ENCODE results near the gene SHISA5. TPM values are rescaled to one million over a fixed set of nuclear protein-coding genes. Genes with fewer than 3 reads are reported as not detected.
A peak's percentile ranks its signal among the peaks of the same experiment; 100 is the strongest.

SHISA5 gene
- total RNA-seq, 2 experiments from 2014 or later: 266 to 271 TPM

DNA sequence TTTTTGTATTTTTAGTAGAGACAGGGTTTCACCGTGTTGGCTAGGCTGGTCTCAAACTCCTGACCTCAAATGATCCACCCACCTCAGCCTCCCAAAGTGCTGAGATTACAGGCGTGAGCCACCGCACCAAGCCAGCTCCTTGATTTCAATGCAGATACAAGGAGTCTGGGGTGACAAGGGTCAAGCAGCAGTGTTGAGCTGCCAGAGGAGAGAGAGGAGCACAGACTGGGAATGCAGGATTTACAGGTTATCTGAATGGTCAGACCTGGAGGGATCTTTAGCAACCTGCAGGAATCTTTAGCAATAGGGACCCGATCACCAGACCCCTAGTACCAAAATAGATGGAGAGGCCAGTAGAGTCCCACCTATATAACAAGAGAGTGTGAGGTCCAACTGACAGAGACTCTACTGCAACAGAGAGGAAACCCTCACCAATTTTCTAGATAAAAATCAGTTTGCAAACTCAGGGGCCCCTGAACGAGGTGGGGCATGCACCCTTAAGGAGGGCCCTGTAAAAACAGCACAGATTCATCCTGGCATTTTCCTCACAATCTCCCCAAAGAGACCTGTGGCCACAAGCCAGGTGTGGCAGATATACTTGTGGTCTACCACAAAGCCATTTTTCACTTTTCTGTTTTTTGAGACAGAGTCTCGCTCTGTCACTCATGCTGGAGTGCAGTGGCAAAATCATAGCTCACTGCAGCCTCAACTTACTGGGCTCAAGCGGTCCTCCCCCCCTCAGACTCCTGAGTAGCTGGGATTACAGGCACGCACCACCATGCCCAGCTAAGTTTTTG lies 10.7 kb upstream of the SHISA5 start:
- POLR2A ChIA-PET: interaction anchor here (0.5 kb wide), 1 partner anchor 320 kb away, joined by 5 read pairs; no protein-coding TSS in a partner anchor
- DNase-seq: peak; percentile 79
- H3K9me3 Mint-ChIP-seq: no peaks in the 10 kb centered on the region
- H3K4me3 Mint-ChIP-seq: peak overlapping the region; percentile 48
- peaks cover 12% of the 10 kb centered on the region for H3K36me3 Mint-ChIP-seq (ENCODE audit: low read depth)
- H3K27me3 Mint-ChIP-seq: peaks cover 3% of the 10 kb centered on the region
- H3K27ac Mint-ChIP-seq: peak overlapping the region; percentile 83
- CTCF ChIA-PET: interaction anchor here (1.0 to 1.5 kb wide), 5 partner anchors 11 to 114 kb away, joined by 3 to 7 read pairs (median 3); partner anchors contain the start of genes PFKFB4 and SHISA5
- peaks cover 77% of the 10 kb centered on the region for H3K4me1 Mint-ChIP-seq

- CTCF ChIA-PET: interaction anchor here (0.7 to 1.8 kb wide), 3 partner anchors 18 to 243 kb away, joined by 3 to 6 read pairs (median 3); no protein-coding TSS in a partner anchor
- Mint-ChIP-seq H3K36me3 (ENCODE audit: low read depth) (peaks cover 8% of the 10 kb centered on the region), H3K4me3 (no peak overlapping the region), H3K27ac (no peak overlapping the region), H3K4me1 (peaks cover 66% of the 10 kb centered on the region), H3K9me3 (no peaks in the 10 kb centered on the region), H3K27me3 (peaks cover 5% of the 10 kb centered on the region)
- no peak for DNase-seq
- POLR2A ChIA-PET: no interaction called here
These were observed 7.6 kb upstream of the SHISA5 start for GRCh38 chr3:48511551-48511950.

DNA sequence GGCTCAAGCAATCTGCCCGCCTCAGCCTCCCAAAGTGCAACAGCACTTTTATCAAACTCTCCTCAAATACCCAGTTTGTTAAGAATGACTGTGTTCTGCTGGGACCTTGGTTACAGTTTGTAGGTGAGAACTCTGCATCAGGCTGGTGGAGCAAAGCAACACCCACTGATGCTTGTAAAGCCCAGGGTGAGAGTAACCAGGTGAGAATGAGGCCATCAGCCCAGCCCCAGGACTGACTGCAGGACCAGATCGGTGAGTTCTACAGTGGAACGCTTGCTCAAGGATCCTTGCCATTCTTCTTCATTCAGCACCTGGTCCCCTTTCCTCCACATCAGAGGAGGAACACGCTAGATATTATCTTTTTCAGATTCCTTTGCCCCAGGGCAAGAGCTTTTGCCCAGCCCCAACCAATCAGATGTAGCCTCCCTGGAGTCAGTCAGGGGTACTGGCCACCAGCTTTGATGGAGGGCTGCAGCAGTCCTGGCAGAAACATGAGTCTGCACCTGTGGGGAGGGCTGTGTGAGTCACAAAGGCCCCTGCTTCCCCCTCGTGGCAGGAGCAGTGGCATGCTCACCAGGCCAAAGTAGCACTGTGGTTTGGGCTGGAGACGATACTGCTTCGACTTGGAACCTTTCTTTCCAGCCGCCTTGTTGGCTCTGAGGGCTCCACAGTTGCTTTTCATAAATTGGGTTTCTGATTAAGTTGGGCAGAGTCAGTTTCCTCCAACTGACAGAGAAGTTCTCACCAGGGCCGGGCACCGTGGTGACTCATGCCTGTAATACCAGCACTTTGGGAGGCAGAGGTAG lies 3.5 kb upstream of the SHISA5 start:
- H3K4me3 Mint-ChIP-seq: peak overlapping the region; percentile 13
- POLR2A ChIA-PET: no interaction called here

GRCh38 chr3:48505968-48506504 lies 2.1 kb upstream of the SHISA5 start:
- H3K4me1 Mint-ChIP-seq: peaks cover 69% of the 10 kb centered on the region
- peaks cover 4% of the 10 kb centered on the region for H3K27me3 Mint-ChIP-seq
- H3K27ac Mint-ChIP-seq: peak overlapping the region; percentile 84
- ChIA-PET POLR2A (no interaction called here), CTCF (interaction anchor here (0.7 to 2.0 kb wide), 4 partner anchors 44 to 247 kb away, joined by 4 to 6 read pairs (median 6); partner anchors contain the start of gene SLC26A6)
- H3K4me3 Mint-ChIP-seq: no peak overlapping the region
- H3K36me3 Mint-ChIP-seq (ENCODE audit: low read depth): peaks cover 7% of the 10 kb centered on the region
- no peak for DNase-seq
- H3K9me3 Mint-ChIP-seq: no peaks in the 10 kb centered on the region

More for the DNA sequence above, 3.5 kb upstream of the SHISA5 start:
- CTCF ChIA-PET: interaction anchor here (0.6 to 2.0 kb wide), 9 partner anchors 22 to 127 kb away, joined by 3 to 6 read pairs (median 3); partner anchors contain the start of genes PLXNB1 and SLC26A6
- Mint-ChIP-seq H3K27me3 (peaks cover 5% of the 10 kb centered on the region), H3K4me1 (peaks cover 67% of the 10 kb centered on the region), H3K9me3 (no peaks in the 10 kb centered on the region), H3K27ac (peak overlapping the region; percentile 84), H3K36me3 (ENCODE audit: low read depth) (peaks cover 4% of the 10 kb centered on the region)
- DNase-seq: peak; percentile 81

- H3K27ac Mint-ChIP-seq: no peak overlapping the region
- H3K4me1 Mint-ChIP-seq: peaks cover 74% of the 10 kb centered on the region
- peaks cover 3% of the 10 kb centered on the region for H3K27me3 Mint-ChIP-seq
- no peaks in the 10 kb centered on the region for H3K9me3 Mint-ChIP-seq
- H3K4me3 Mint-ChIP-seq: peak overlapping the region; percentile 83
- DNase-seq: no peak
- ChIA-PET CTCF (interaction anchor here (0.9 to 1.0 kb wide), 2 partner anchors 48 to 69 kb away, joined by 3 to 5 read pairs; no protein-coding TSS in a partner anchor), POLR2A (no interaction called here)
- H3K36me3 Mint-ChIP-seq (ENCODE audit: low read depth): peaks cover 11% of the 10 kb centered on the region
These were observed 1.2 kb upstream of the SHISA5 start for GRCh38 chr3:48505146-48505545.

DNA sequence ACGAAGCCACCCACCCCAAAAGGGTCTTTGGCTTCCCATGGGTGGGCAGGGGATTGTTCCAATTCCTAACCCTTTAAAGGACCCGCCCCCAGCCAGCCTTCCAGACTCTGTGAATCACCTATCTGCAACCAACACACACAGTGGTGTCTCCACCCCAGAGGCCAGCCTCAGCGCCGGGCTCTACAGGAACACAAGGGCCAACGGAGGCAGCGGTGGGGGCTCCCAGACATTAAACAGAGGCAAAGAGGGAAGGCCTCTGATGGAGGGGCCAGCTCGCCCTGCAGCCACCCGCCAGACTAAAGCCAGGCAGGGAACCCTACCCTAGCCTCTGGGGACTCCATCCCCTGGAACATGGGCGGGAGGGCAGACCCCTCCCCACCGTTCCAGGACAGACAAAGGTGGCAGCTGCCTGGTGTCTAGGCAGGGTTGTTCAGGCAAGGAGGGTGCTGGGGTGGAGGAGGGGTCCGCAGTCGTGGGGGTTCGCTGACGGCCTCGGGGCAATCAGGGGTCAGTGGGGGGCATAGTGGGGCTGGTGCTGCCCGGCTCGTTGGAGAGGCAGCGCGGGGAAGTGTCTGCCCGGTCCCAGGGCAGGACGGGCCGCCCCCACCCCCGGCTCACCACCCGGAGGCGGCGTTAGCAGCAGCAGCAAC lies 448 bp downstream of the SHISA5 start:
- Mint-ChIP-seq H3K27ac (peak overlapping the region; percentile 90), H3K27me3 (no peaks in the 10 kb centered on the region), H3K9me3 (no peaks in the 10 kb centered on the region), H3K36me3 (ENCODE audit: low read depth) (peaks cover 23% of the 10 kb centered on the region), H3K4me1 (peaks cover 70% of the 10 kb centered on the region), H3K4me3 (peak overlapping the region; percentile 83)
- POLR2A ChIA-PET: no interaction called here
- CTCF ChIA-PET: interaction anchor here (1.1 to 1.7 kb wide), 2 partner anchors 11 to 68 kb away, joined by 3 to 8 read pairs; no protein-coding TSS in a partner anchor
- no peak for DNase-seq

- Mint-ChIP-seq H3K27ac (peak overlapping the region; percentile 90), H3K9me3 (no peaks in the 10 kb centered on the region), H3K36me3 (ENCODE audit: low read depth) (peaks cover 29% of the 10 kb centered on the region), H3K4me1 (peaks cover 70% of the 10 kb centered on the region), H3K27me3 (no peaks in the 10 kb centered on the region), H3K4me3 (peak overlapping the region; percentile 83)
- no peak for DNase-seq
- CTCF ChIA-PET: interaction anchor here (0.6 to 1.7 kb wide), 2 partner anchors 67 to 308 kb away, joined by 3 to 8 read pairs; no protein-coding TSS in a partner anchor
- POLR2A ChIA-PET: no interaction called here
These were observed 1.2 kb downstream of the SHISA5 start for GRCh38 chr3:48502728-48503168.

GRCh38 chr3:48502121-48502520 lies 1.9 kb downstream of the SHISA5 start:
- CTCF ChIA-PET: interaction anchor here (1.2 to 1.6 kb wide), 2 partner anchors 29 to 101 kb away, joined by 4 to 5 read pairs; no protein-coding TSS in a partner anchor

GRCh38 chr3:48501196-48501595 lies 2.8 kb downstream of the SHISA5 start:
- ChIA-PET POLR2A (no interaction called here), CTCF (interaction anchor here (1.2 to 1.6 kb wide), 2 partner anchors 28 to 100 kb away, joined by 4 to 5 read pairs; no protein-coding TSS in a partner anchor)
- DNase-seq: no peak
- H3K9me3 Mint-ChIP-seq: no peaks in the 10 kb centered on the region
- no peaks in the 10 kb centered on the region for H3K27me3 Mint-ChIP-seq
- peaks cover 55% of the 10 kb centered on the region for H3K4me1 Mint-ChIP-seq
- no peak overlapping the region for H3K27ac Mint-ChIP-seq
- no peak overlapping the region for H3K4me3 Mint-ChIP-seq
- H3K36me3 Mint-ChIP-seq (ENCODE audit: low read depth): peaks cover 31% of the 10 kb centered on the region

More at GRCh38 chr3:48502121-48502520, 1.9 kb downstream of the SHISA5 start:
- no peak for DNase-seq
- Mint-ChIP-seq H3K9me3 (no peaks in the 10 kb centered on the region), H3K27me3 (no peaks in the 10 kb centered on the region), H3K36me3 (ENCODE audit: low read depth) (peaks cover 31% of the 10 kb centered on the region), H3K27ac (peak overlapping the region; percentile 66), H3K4me3 (peak overlapping the region; percentile 83), H3K4me1 (peaks cover 64% of the 10 kb centered on the region)
- POLR2A ChIA-PET: no interaction called here

DNA sequence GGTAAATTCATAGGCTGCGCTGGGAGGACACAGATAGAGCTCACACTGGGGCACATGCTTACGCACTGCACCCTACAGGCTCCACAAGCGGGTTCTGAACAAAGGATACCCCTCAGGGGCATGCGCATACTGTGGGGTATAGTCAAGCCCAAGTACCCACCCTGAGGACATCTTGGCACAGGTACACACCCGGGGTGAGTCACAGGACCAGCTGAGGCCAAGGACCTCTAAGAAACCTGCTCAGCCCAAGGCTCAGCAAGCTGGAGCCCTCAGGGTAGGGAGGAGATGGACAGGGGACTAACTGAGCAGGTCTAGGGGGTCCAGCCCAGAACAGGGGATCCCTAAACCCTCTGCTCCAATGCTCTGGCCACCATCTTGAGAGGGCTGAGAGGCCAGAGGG lies 3.3 kb downstream of the SHISA5 start:
- H3K4me1 Mint-ChIP-seq: peaks cover 49% of the 10 kb centered on the region
- no peak overlapping the region for H3K27ac Mint-ChIP-seq
- DNase-seq: no peak
- no peak overlapping the region for H3K4me3 Mint-ChIP-seq
- peaks cover 31% of the 10 kb centered on the region for H3K36me3 Mint-ChIP-seq (ENCODE audit: low read depth)
- POLR2A ChIA-PET: no interaction called here
- H3K27me3 Mint-ChIP-seq: no peaks in the 10 kb centered on the region
- CTCF ChIA-PET: interaction anchor here (1.2 to 1.6 kb wide), 3 partner anchors 28 to 100 kb away, joined by 4 to 5 read pairs (median 4); no protein-coding TSS in a partner anchor
- H3K9me3 Mint-ChIP-seq: no peaks in the 10 kb centered on the region

DNA sequence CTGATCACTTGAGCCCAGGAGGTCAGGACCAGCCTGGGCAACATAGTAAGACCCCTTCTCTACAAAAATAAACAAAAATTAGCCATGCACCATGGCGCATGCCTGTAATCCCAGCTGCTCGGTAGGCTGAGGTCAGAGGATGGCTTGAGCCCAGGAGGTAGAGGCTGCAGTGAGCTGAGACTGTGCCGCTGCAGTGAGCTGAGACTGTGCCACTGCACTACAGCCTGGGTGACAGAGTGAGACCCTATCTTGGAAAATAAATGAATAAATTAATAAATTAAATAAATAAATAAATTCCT lies 10.8 kb downstream of the SHISA5 start:
- ChIA-PET POLR2A (no interaction called here), CTCF (interaction anchor here (0.6 kb wide), 1 partner anchor 31 kb away, joined by 3 read pairs; no protein-coding TSS in a partner anchor)
- Mint-ChIP-seq H3K4me3 (no peak overlapping the region), H3K4me1 (peaks cover 2% of the 10 kb centered on the region), H3K36me3 (ENCODE audit: low read depth) (peaks cover 23% of the 10 kb centered on the region), H3K9me3 (no peaks in the 10 kb centered on the region), H3K27me3 (no peaks in the 10 kb centered on the region), H3K27ac (no peak overlapping the region)
- no peak for DNase-seq

Data from activated CD4-positive, alpha-beta T cell treated with anti-CD3 and anti-CD28 coated beads, Interleukin-2, amount 10 ng/mL, durations not matched to agents 7 days and 5 days (primary cell).